Activated T-cell treated with anti-CD3 and anti-CD28 coated beads for 24 hours (primary cell): Measurements from ENCODE around the gene TMEM14A.
"Not testable (repeated sequence)": the region's sequence is repeated elsewhere in the genome, so short reads cannot be mapped to it uniquely, and the experiment has no call there.

Experiments
- DNase-seq: peaks from one replicate; pipeline ENCODE4 v3.0.0-alpha.2; 2020; ENCODE audit warnings: low read depth

Gene TMEM14A, protein sequence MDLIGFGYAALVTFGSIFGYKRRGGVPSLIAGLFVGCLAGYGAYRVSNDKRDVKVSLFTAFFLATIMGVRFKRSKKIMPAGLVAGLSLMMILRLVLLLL

GRCh38 chr6:52670502-52671409 lies at the start of gene TMEM14A:
Gene TMEM14A (plus strand): TSS chr6:52671113. CDS start chr6:52677103, 5,990 bp downstream.
- DNase-seq: peak; percentile 89

GRCh38 chr6:52621631-52622030 lies 49.3 kb upstream of the TMEM14A start:
- DNase-seq: no peak

- DNase-seq: no peak
Measured at GRCh38 chr6:52622810-52623209, 48.1 kb upstream of the TMEM14A start.

- DNase-seq: no peak
Measured at GRCh38 chr6:52632011-52632410, 38.9 kb upstream of the TMEM14A start.

GRCh38 chr6:52634211-52634610 lies 36.7 kb upstream of the TMEM14A start:
- no peak for DNase-seq

DNA sequence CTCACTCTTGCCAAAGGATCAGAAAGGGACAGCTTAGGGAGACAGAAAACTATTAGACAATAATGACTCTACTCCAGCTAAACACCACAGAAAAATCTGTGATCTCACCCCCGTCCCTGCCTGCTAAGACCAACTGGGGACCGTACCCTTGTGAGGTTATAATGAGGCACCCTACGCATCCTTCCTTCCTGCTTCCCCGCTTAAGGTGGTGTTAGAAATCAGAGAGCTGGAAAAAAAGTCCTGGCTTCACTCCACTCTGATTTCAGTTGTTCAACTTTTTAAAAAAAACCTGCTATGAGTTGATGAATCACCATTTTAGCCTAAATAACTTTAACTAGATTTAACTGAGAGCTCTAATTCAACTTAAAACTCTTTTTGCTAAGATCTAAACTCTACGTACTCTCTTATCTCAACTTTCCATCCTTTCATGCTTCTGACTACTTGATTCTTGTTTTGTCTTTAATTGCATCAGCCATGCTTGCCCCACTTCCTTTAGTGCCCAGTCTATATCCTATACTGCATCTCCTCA lies 35.8 kb upstream of the TMEM14A start:
- no peak for DNase-seq

DNA sequence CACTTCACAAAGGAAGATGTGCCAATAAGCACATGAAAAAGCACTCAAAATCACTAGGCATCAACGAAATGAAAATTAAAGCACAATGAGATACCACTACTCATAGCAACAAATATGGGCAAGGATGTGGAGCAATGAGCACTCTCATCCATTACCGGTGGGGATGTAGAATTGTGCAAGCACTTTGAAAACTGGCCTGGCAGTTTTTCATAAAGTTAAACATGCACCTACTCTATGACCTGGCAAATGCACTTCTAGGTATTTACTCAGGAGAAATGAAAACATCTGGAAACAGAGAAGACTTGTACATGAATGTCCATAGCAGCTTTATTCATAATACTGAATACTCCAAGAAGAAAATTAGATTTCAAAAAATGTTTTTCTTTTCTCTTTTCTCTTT lies 34.1 kb upstream of the TMEM14A start:
- DNase-seq: no peak

DNA sequence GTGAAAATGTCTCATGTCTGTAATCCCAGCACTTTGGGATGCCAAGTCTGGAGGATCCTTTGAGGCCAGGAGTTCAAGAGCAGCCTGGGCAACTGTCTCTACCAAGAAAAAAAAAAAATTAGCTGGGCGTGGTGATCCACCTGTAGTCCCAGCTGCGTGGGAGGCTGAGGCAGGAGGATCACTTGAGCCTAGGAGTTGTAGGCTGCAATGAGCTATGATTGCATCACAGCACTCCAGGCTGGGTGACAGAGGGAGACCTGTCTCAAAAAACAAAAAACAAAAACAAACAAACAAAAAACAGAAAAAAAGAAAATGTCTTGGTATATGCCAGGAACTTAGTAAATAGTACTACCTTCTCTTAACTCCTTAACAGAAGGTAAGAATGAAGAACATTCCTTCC lies 31.4 kb upstream of the TMEM14A start:
- DNase-seq: no peak

DNA sequence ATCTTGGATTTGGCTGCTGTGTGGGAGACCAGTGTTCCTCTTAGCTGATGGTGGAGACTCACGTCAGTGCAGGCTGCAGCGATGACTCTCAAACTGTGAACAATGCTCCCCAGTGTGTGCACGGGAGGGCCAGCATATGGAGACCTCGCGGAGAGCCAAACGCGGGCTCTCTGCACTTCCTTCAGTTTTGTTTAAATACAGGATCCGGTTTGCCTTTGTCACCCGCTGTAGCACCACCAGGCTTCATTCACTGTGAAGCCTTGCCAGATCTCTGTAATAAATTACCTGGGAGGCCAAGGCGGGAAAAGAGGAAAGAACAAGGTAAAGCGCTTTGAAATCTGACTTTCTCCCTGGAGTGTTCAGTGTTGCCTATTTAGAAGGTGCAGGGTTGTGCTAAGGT lies 30.7 kb upstream of the TMEM14A start:
- no peak for DNase-seq

- no peak for DNase-seq
Measured at GRCh38 chr6:52640916-52641315, 30.0 kb upstream of the TMEM14A start.

DNA sequence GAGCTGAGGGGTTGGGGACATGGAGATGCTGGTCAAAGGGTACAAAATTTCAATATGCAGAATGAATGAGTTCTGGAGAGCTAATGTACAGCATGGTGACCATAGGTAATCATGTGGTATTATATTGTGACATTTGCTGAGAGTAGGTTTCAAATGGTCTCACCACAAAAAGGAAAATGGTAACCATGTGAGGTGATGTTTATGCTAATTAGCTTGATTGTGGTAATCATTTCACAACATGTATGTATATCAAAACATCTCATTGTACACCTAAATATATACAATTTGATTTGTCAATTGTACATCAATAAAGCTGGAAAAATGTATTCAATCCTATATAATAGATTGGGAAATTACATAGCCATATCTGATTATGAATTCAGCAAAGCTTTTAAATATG lies 29.5 kb upstream of the TMEM14A start:
- no peak for DNase-seq

DNA sequence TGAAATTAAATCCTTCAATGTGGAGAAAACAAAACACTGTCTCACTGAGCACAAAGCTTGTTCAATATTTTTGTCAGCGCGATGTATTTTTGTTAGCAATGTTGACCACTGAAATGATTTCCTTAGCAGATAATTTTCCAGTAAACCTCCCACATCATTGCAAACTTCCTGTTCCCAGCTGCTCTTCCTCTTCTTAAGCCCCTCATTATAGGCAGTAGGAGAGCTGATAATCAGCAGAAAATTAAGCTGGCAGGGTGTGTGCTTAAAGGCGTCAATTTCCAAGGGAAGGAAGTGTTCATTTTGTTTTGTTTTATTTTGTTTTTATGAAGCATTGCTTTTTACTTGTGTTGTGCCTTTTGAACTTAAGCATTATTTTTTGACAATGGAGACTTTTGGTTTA lies 29.1 kb upstream of the TMEM14A start:
- no peak for DNase-seq

- no peak for DNase-seq
Measured at GRCh38 chr6:52642368-52642767, 28.5 kb upstream of the TMEM14A start.

DNA sequence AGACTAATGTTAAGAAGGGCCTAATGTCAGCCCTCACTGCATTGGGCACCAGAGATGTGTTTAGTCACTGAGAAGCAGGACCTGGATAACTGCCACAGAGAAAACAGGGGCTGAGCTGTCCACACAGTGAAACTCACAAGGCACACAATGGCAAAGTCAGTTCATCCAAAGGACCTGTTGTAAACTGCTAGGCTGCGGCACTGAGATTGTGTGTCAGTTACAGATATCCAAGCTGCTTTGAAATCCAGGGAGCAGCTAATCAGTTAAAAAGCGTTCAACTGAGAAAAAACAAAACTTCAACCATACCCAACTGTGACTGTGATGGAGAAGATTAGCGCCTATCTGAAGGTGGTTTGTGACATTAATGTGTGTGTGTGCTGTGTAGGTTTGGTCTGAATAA lies 27.8 kb upstream of the TMEM14A start:
- no peak for DNase-seq

GRCh38 chr6:52644253-52644652 lies 26.7 kb upstream of the TMEM14A start:
- DNase-seq: no peak

GRCh38 chr6:52645976-52646375 lies 24.9 kb upstream of the TMEM14A start:
- DNase-seq: no peak

- no peak for DNase-seq
Measured at GRCh38 chr6:52647199-52647598, 23.7 kb upstream of the TMEM14A start.

DNA sequence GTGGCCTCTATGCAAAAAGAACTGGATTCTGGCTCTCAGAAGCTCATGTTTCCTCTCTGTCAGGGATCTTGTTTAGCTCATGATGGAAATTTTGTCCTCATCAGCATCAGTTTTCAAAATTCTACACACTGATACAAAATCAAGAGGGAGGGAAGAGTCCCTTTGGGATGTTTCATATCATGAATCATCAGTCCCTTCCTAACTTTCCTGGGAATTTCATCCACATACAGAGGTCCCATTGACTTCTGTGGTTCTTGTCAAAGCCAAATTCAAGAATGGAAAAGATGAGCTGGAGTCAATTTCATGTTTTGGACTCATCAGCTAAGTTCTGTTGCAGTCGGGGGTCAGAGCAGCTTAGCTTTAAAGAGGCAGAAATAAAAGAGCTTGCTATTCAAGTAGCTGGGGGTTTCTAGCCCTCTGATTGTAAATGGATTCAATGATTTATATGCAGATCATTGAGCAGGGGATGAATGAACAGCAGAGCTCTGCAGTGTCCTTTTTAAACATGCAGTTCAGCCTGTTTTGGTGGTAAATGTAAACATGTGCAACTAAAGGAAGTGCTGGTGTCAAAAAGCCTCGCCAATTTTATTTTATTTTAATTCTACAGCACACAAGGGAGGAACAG lies 21.3 kb upstream of the TMEM14A start:
- DNase-seq: no peak

GRCh38 chr6:52650941-52651340 lies 20.0 kb upstream of the TMEM14A start:
- no peak for DNase-seq

DNA sequence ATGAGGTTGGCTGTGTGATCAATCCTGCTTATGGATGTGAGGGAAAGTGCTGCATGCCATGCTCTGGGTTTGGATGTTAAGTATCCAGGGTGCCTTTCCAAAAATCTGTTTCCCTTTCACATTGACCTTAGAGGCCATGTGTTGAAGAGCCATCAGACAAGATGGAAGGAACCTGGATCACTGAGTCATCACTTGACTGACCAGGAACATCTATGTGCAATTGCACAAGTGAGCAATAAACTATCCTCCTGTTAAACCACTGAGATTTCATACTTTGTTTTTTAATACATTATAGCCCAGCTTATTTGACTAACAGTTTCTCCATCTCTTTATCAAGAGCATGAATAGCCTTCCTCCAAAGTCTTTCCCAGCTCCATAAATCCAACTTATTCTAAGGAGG lies 17.8 kb upstream of the TMEM14A start:
- no peak for DNase-seq

- no peak for DNase-seq
Measured at GRCh38 chr6:52654007-52654406, 16.9 kb upstream of the TMEM14A start.

GRCh38 chr6:52654592-52654991 lies 16.3 kb upstream of the TMEM14A start:
- DNase-seq: no peak

- DNase-seq: not testable (repeated sequence)
Measured at GRCh38 chr6:52655941-52656340, 15.0 kb upstream of the TMEM14A start.
